Keratinocyte (primary cell): Measurements from ENCODE around the gene UNG. TPM values are rescaled to one million over a fixed set of nuclear protein-coding genes. Genes with fewer than 3 reads are reported as not detected.
A peak's percentile ranks its signal among the peaks of the same experiment; 100 is the strongest.

ENCODE experiments used
- DNase-seq: peaks from one replicate; pipeline ENCODE4 v3.0.0-alpha.2; 2011; ENCODE audit warnings: low read depth, missing footprints, low spot score
- FAIRE-seq: peaks from 2 replicates; lab custom pipeline; 2011; peaks lifted over from hg19 to GRCh38; lab: Jason Lieb, UNC
- H2AFZ ChIP-seq: 2 replicates; pipeline ENCODE4 v1.6.0; 2012; ENCODE audit warnings: low read length, control low read depth, inconsistent platforms; ENCODE audit not compliant: control insufficient read depth
- H3K27ac ChIP-seq: 2 replicates; pipeline ENCODE4 v1.5.1; 2011; ENCODE audit warnings: low read length; ENCODE audit not compliant: control insufficient read depth, insufficient read depth
- H3K27me3 ChIP-seq: 3 replicates; pipeline ENCODE4 v1.6.0; 2011; ENCODE audit warnings: low read length; ENCODE audit not compliant: control insufficient read depth, insufficient read depth; ENCODE audit errors: extremely low read depth
- H3K36me3 ChIP-seq, 2 experiments: 2 replicates in 1 of 2; 3 replicates in 1 of 2; pipeline ENCODE4 v1.5.1; 2011; ENCODE audit warnings: low read length in 2 of 2, mild to moderate bottlenecking in 1 of 2; ENCODE audit not compliant: control insufficient read depth in 2 of 2, insufficient read depth in 2 of 2; ENCODE audit errors: extremely low read depth in 1 of 2
- H3K4me1 ChIP-seq: 3 replicates; pipeline ENCODE4 v1.5.1; 2011; ENCODE audit warnings: low read length; ENCODE audit not compliant: control insufficient read depth, insufficient read depth; ENCODE audit errors: extremely low read depth
- H3K4me2 ChIP-seq: 3 replicates; pipeline ENCODE4 v1.6.0; 2011; ENCODE audit warnings: low read depth, low read length; ENCODE audit not compliant: control insufficient read depth, insufficient read depth; ENCODE audit errors: extremely low read depth
- H3K4me3 ChIP-seq, 3 experiments: fragments of 200-600 bp in 1 of 3; sonication (generic) in 1 of 3; 2 replicates in 2 of 3; 3 replicates in 1 of 3; pipeline ENCODE4 v1.5.1; 2011 to 2016; ENCODE audit warnings: low read length in 3 of 3, mild to moderate bottlenecking in 3 of 3, control low read depth in 2 of 3, inconsistent platforms in 1 of 3, low read depth in 1 of 3, mixed read lengths in 1 of 3, mixed run types in 1 of 3, moderate library complexity in 1 of 3; ENCODE audit not compliant: control insufficient read depth in 2 of 3, insufficient read depth in 2 of 3; ENCODE audit errors: extremely low read depth in 1 of 3
- H3K79me2 ChIP-seq: 2 replicates; pipeline ENCODE4 v1.6.0; 2012; ENCODE audit warnings: low read length; ENCODE audit not compliant: control insufficient read depth, insufficient read depth
- H3K9ac ChIP-seq: 3 replicates; pipeline ENCODE4 v1.6.0; 2011; ENCODE audit warnings: low read length; ENCODE audit not compliant: control insufficient read depth, insufficient read depth; ENCODE audit errors: extremely low read depth
- H3K9me1 ChIP-seq: 3 replicates; pipeline ENCODE4 v1.6.0; 2011; ENCODE audit warnings: low read length; ENCODE audit not compliant: control insufficient read depth, insufficient read depth; ENCODE audit errors: extremely low read depth
- H3K9me3 ChIP-seq: 2 replicates; pipeline ENCODE4 v1.5.1; 2012; ENCODE audit warnings: low read depth, low read length; ENCODE audit not compliant: control insufficient read depth
- H4K20me1 ChIP-seq: 3 replicates; pipeline ENCODE4 v1.6.0; 2011; ENCODE audit warnings: low read length; ENCODE audit not compliant: control insufficient read depth, insufficient read depth; ENCODE audit errors: extremely low read depth
- EZH2 ChIP-seq: IDR thresholded peaks from one replicate; pipeline ENCODE4 v1.6.1; 2012; ENCODE audit warnings: inconsistent platforms, mild to moderate bottlenecking, low read length, moderate library complexity
- dilution Hi-C: fragments of 300-500 bp; cut with MboI; formaldehyde crosslinking; loops from one replicate; pipeline ENCODE4 v1.7.0; 2020; ENCODE audit warnings: low sequenced_read_pairs; ENCODE audit not compliant: extremely low pct_ligation_motif_present
- polyA plus RNA-seq, 5 experiments: library from polyadenylated mRNA; depleted of rRNA in 3 of 5; stranded (reverse) in 3 of 5; stranded (forward) in 1 of 5; unstranded in 1 of 5; fragments of >200 nt; gene quantifications; 1 replicate in 1 of 5; 2 replicates in 3 of 5; 3 replicates in 1 of 5; pipeline versions ENCODE4 v1.2.1 to v1.2.3, GENCODE V29; 2011 to 2012; ENCODE audit warnings: missing spikeins in 2 of 5, low read depth in 1 of 5, low replicate concordance in 1 of 5
- TF ChIP-seq, protein P1 (sequence below), 3 experiments: IDR thresholded peaks in 1 of 3; conservative IDR thresholded peaks in 1 of 3; optimal IDR thresholded peaks in 1 of 3; 2 replicates in 2 of 3; 3 replicates in 1 of 3; pipeline versions ENCODE3 to v1.5.1; 2011; ENCODE audit warnings: low read length in 3 of 3, mild to moderate bottlenecking in 3 of 3, moderate library complexity in 2 of 3, control low read depth in 1 of 3, inconsistent platforms in 1 of 3; ENCODE audit not compliant: insufficient read depth in 2 of 3; ENCODE audit errors: extremely low read depth in 1 of 3

UNG gene
- polyA plus RNA-seq, 1 donor (not counting 4 experiments of a cell fraction or from before 2014, with no cell fraction given), result 26.3 TPM

DNA sequence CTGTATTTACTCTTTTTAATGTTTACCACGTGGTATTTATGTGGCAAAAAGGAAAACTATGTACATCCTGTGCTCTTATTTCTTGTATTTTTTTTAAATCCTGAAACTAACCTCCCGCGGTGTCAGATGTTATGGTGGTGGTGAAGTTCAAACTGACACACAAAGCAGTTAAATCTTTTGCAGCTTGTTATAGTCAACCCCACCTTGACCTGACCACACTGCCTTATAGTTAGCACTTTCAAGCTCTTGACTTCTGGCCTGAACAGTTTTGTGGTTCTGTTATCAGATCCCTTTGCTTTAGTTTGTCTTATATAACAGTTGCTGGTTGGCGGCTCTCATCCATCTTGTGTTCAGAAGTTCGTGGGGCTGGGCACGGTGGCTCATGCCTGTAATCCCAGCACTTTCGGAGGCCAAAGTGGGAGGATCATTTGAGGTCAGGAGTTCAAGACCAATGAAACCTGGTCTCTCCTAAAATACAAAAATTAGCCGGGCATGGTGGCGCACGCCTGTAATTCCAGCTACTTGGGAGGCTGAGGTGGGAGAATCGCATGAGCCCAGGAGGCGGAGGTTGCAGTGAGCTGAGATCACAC is 2.1 kb downstream of the UNG start:
- H3K9me3 ChIP-seq, result no peaks in the 10 kb centered on the region
- H3K27ac ChIP-seq, result no peak overlapping the region
- DNase-seq (no peak), FAIRE-seq (no peak)
- peak overlapping the region; percentile 93 for H3K4me2 ChIP-seq
- no peaks in the 10 kb centered on the region for H3K79me2 ChIP-seq
- H3K4me1 ChIP-seq, result peaks cover 6% of the 10 kb centered on the region
- dilution Hi-C loops, result loop anchor here (10.0 to 25.0 kb wide), 2 partner anchors 288 to 435 kb away; no protein-coding TSS in a partner anchor
- no peak for TF ChIP-seq EZH2
- TF ChIP-seq, protein P1, sequence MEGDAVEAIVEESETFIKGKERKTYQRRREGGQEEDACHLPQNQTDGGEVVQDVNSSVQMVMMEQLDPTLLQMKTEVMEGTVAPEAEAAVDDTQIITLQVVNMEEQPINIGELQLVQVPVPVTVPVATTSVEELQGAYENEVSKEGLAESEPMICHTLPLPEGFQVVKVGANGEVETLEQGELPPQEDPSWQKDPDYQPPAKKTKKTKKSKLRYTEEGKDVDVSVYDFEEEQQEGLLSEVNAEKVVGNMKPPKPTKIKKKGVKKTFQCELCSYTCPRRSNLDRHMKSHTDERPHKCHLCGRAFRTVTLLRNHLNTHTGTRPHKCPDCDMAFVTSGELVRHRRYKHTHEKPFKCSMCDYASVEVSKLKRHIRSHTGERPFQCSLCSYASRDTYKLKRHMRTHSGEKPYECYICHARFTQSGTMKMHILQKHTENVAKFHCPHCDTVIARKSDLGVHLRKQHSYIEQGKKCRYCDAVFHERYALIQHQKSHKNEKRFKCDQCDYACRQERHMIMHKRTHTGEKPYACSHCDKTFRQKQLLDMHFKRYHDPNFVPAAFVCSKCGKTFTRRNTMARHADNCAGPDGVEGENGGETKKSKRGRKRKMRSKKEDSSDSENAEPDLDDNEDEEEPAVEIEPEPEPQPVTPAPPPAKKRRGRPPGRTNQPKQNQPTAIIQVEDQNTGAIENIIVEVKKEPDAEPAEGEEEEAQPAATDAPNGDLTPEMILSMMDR (optimal IDR thresholded peaks at IDR 0.05 in 1 of 3, IDR thresholded peaks at IDR 0.05 in 1 of 3, conservative IDR thresholded peaks at IDR 0.05 in 1 of 3; ENCODE audit: extremely low read depth in 1 of 3, insufficient read depth in 2 of 3, low read length in 3 of 3), result no peak
- H3K9me1 ChIP-seq, result no peaks in the 10 kb centered on the region
- H2AFZ ChIP-seq, result no peak overlapping the region
- no peaks in the 10 kb centered on the region for H3K27me3 ChIP-seq
- no peak overlapping the region for H3K4me3 ChIP-seq
- peaks cover 10 to 11% of the 10 kb centered on the region in 2 experiments for H3K36me3 ChIP-seq
- no peak overlapping the region for H3K9ac ChIP-seq
- H4K20me1 ChIP-seq, result no peaks in the 10 kb centered on the region

DNA sequence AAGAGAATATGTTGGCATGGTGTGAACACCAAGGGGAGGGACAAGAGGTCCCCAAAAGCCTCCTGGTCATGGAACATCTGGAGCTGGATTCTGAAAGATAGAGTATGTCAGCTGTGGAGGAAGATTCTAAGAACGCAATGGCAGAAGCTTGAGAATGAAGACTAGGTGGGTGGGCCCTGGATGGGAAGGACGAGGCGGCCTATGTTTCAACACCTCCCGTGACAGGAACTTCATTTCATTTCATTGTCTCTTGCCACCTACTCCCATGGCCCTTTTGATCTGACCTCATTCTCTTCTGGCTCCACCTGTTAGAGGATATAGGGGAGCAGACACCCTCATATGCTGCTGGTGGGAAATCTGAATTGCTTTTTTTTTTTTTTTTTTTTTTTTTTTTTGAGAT is 3.3 kb downstream of the UNG start:
- H3K4me1 ChIP-seq, result peaks cover 6% of the 10 kb centered on the region
- H4K20me1 ChIP-seq, result no peaks in the 10 kb centered on the region
- FAIRE-seq (no peak), DNase-seq (no peak)
- TF ChIP-seq, protein P1 (optimal IDR thresholded peaks at IDR 0.05 in 1 of 3, IDR thresholded peaks at IDR 0.05 in 1 of 3, conservative IDR thresholded peaks at IDR 0.05 in 1 of 3; ENCODE audit: extremely low read depth in 1 of 3, insufficient read depth in 2 of 3, low read length in 3 of 3), result no peak
- TF ChIP-seq EZH2, result no peak
- no peaks in the 10 kb centered on the region for H3K79me2 ChIP-seq
- H3K27me3 ChIP-seq, result no peaks in the 10 kb centered on the region
- H3K36me3 ChIP-seq, result peaks cover 11 to 14% of the 10 kb centered on the region in 2 experiments
- no peak overlapping the region for H3K4me3 ChIP-seq
- no peak overlapping the region for H3K27ac ChIP-seq
- dilution Hi-C loops, result loop anchor here (10.0 to 25.0 kb wide), 2 partner anchors 287 to 436 kb away; no protein-coding TSS in a partner anchor
- no peak overlapping the region for H3K4me2 ChIP-seq
- no peaks in the 10 kb centered on the region for H3K9me1 ChIP-seq
- H3K9ac ChIP-seq, result no peak overlapping the region
- H3K9me3 ChIP-seq, result no peaks in the 10 kb centered on the region
- no peak overlapping the region for H2AFZ ChIP-seq
